H1 (cell line): Measurements from ENCODE around the gene EPSTI1. TPM values are rescaled to one million over a fixed set of nuclear protein-coding genes. Genes with fewer than 3 reads are reported as not detected.

Source experiments
- CTCF ChIA-PET: fragments of 300-600 bp; sonication (Branson Sonifier 250); formaldehyde crosslinking; loops from one replicate; lab custom pipeline; 2021; ENCODE audit not compliant: partially characterized antibody; lab: Charles Lee
- POLR2A ChIA-PET: fragments of 300-600 bp; sonication (Branson Sonifier 250); formaldehyde crosslinking; loops from one replicate; lab custom pipeline; 2021; ENCODE audit warnings: inconsistent platforms; ENCODE audit not compliant: partially characterized antibody; lab: Charles Lee
- DNase-seq, 2 experiments: peaks; one replicate each; pipeline versions ENCODE4 v3.0.0 to v3.0.0-alpha.2; 2010 to 2022; ENCODE audit warnings: low spot score in 2 of 2, low read depth in 1 of 2, mixed read lengths in 1 of 2
- FAIRE-seq: peaks from 2 replicates; lab custom pipeline; 2011; peaks lifted over from hg19 to GRCh38; lab: Jason Lieb, UNC
- H2AFZ ChIP-seq: 2 replicates; pipeline ENCODE4 v1.8.1; 2012; ENCODE audit warnings: low read length, inconsistent platforms
- H2AK5ac ChIP-seq: 2 replicates; pipeline ENCODE4 v1.6.1; 2013; ENCODE audit warnings: low read depth, low read length
- H2BK120ac ChIP-seq: replicated peaks from 2 replicates; pipeline ENCODE3; 2013; ENCODE audit warnings: low read depth, low read length, inconsistent platforms
- H2BK12ac ChIP-seq: 2 replicates; pipeline ENCODE4 v1.6.1; 2013; ENCODE audit warnings: low read depth, low read length
- H2BK15ac ChIP-seq: 2 replicates; pipeline ENCODE4 v1.6.1; 2013; ENCODE audit warnings: low read length
- H2BK20ac ChIP-seq: 2 replicates; pipeline ENCODE4 v1.6.1; 2013; ENCODE audit warnings: low read length
- H2BK5ac ChIP-seq: 2 replicates; pipeline ENCODE4 v1.6.1; 2013; ENCODE audit warnings: low read depth, low read length
- H3K14ac ChIP-seq: 2 replicates; pipeline ENCODE4 v1.6.1; 2013; ENCODE audit warnings: inconsistent platforms; ENCODE audit not compliant: insufficient read length
- H3K18ac ChIP-seq: 2 replicates; pipeline ENCODE4 v1.6.1; 2013; ENCODE audit warnings: low read length; ENCODE audit errors: extremely low read depth
- H3K23ac ChIP-seq: 2 replicates; pipeline ENCODE4 v1.6.1; 2013; ENCODE audit warnings: inconsistent platforms; ENCODE audit not compliant: insufficient read length
- H3K23me2 ChIP-seq: 2 replicates; pipeline ENCODE4 v1.6.1; 2013; ENCODE audit warnings: low read depth, low read length
- H3K27ac ChIP-seq: 2 replicates; pipeline ENCODE4 v1.6.1; 2011; ENCODE audit warnings: low read depth, low read length, inconsistent platforms
- H3K27me3 ChIP-seq, 4 experiments: replicated peaks in 1 of 4; 1 replicate in 1 of 4; 2 replicates in 3 of 4; pipeline versions ENCODE4 v1.6.1 to v1.8.1; 2011 to 2013; ENCODE audit warnings: low read length in 3 of 4, mild to moderate bottlenecking in 3 of 4, inconsistent platforms in 2 of 4, mixed read lengths in 2 of 4, moderate library complexity in 1 of 4; ENCODE audit not compliant: control insufficient read depth in 3 of 4, insufficient read depth in 3 of 4; ENCODE audit errors: extremely low read depth in 1 of 4
- H3K36me3 ChIP-seq, 4 experiments: 2 replicates each; pipeline versions ENCODE4 v1.6.1 to v1.8.1; 2011 to 2013; ENCODE audit warnings: mild to moderate bottlenecking in 4 of 4, low read length in 3 of 4, moderate library complexity in 2 of 4, control low read depth in 1 of 4, inconsistent platforms in 1 of 4; ENCODE audit not compliant: insufficient read depth in 4 of 4, control insufficient read depth in 2 of 4
- H3K4ac ChIP-seq: replicated peaks from 2 replicates; pipeline ENCODE3; 2013; ENCODE audit warnings: low read length, low read depth, mixed read lengths, inconsistent platforms; ENCODE audit not compliant: insufficient read length
- H3K4me1 ChIP-seq, 4 experiments: replicated peaks in 1 of 4; 1 replicate in 1 of 4; 2 replicates in 3 of 4; pipeline versions ENCODE4 v1.6.1 to v1.8.1; 2011 to 2013; ENCODE audit warnings: low read length in 3 of 4, inconsistent platforms in 2 of 4, mixed read lengths in 1 of 4; ENCODE audit not compliant: insufficient read depth in 4 of 4, control insufficient read depth in 3 of 4
- H3K4me2 ChIP-seq, 2 experiments: 2 replicates each; pipeline versions ENCODE4 v1.6.1 to v1.8.1; 2011 to 2013; ENCODE audit warnings: low read depth in 2 of 2, low read length in 2 of 2, control low read depth in 1 of 2, inconsistent platforms in 1 of 2, mild to moderate bottlenecking in 1 of 2; ENCODE audit not compliant: insufficient read depth in 1 of 2
- H3K4me3 ChIP-seq, 4 experiments: fragments of 200-600, 300-600 bp in 1 of 4; sonication (generic), shearing (Covaris generic), sonication (Bioruptor Twin) in 1 of 4; 2 replicates each; pipeline versions ENCODE4 v1.5.1 to v1.8.1; 2011 to 2016; ENCODE audit warnings: low read length in 4 of 4, low read depth in 3 of 4, control low read depth in 2 of 4, inconsistent platforms in 2 of 4, mild to moderate bottlenecking in 2 of 4, mixed read lengths in 1 of 4, moderate library complexity in 1 of 4; ENCODE audit not compliant: insufficient read depth in 2 of 4; ENCODE audit errors: extremely low read depth in 1 of 4
- H3K56ac ChIP-seq: replicated peaks from 2 replicates; pipeline ENCODE3; 2013; ENCODE audit warnings: low read depth, mild to moderate bottlenecking, mixed read lengths, low read length, inconsistent platforms; ENCODE audit not compliant: insufficient read length
- H3K79me1 ChIP-seq: 2 replicates; pipeline ENCODE4 v1.6.1; 2013; ENCODE audit warnings: low read depth, low read length, control low read depth
- H3K79me2 ChIP-seq, 2 experiments: 2 replicates each; pipeline versions ENCODE4 v1.6.1 to v1.8.1; 2012 to 2013; ENCODE audit warnings: low read length in 2 of 2, mild to moderate bottlenecking in 2 of 2, inconsistent platforms in 1 of 2; ENCODE audit not compliant: insufficient read depth in 2 of 2, control insufficient read depth in 1 of 2
- H3K9ac ChIP-seq, 4 experiments: replicated peaks in 1 of 4; 1 replicate in 1 of 4; 2 replicates in 3 of 4; pipeline versions ENCODE4 v1.6.1 to v1.8.1; 2011 to 2013; ENCODE audit warnings: low read depth in 3 of 4, low read length in 3 of 4, control low read depth in 2 of 4, mild to moderate bottlenecking in 2 of 4, moderate library complexity in 2 of 4, inconsistent platforms in 1 of 4; ENCODE audit errors: extremely low read depth in 1 of 4
- H3K9me3 ChIP-seq, 2 experiments: 2 replicates each; pipeline versions ENCODE4 v1.6.1 to v1.8.1; 2012 to 2013; ENCODE audit warnings: mild to moderate bottlenecking in 2 of 2, moderate library complexity in 2 of 2, control low read depth in 1 of 2, inconsistent platforms in 1 of 2, low read depth in 1 of 2, low read length in 1 of 2, mixed read lengths in 1 of 2; ENCODE audit not compliant: insufficient read depth in 2 of 2
- H4K20me1 ChIP-seq, 2 experiments: replicated peaks in 1 of 2; 2 replicates each; pipeline versions ENCODE3 to v1.8.1; 2011 to 2013; ENCODE audit warnings: inconsistent platforms in 2 of 2, low read length in 2 of 2, mild to moderate bottlenecking in 1 of 2; ENCODE audit not compliant: insufficient read depth in 2 of 2, control insufficient read depth in 1 of 2
- H4K5ac ChIP-seq: 2 replicates; pipeline ENCODE4 v1.6.1; 2013; ENCODE audit warnings: low read length, low read depth, mixed read lengths, inconsistent platforms; ENCODE audit not compliant: insufficient read length
- H4K8ac ChIP-seq: 2 replicates; pipeline ENCODE4 v1.8.0; 2013; ENCODE audit warnings: mild to moderate bottlenecking, moderate library complexity, low read length, inconsistent platforms; ENCODE audit not compliant: insufficient read depth; ENCODE audit errors: extremely low read depth
- H4K91ac ChIP-seq: replicated peaks from 2 replicates; pipeline ENCODE3; 2013; ENCODE audit warnings: low read length, mixed read lengths, inconsistent platforms; ENCODE audit not compliant: insufficient read length
- BRCA1 ChIP-seq: IDR thresholded peaks from 2 replicates; pipeline ENCODE4 v1.6.1; 2012; ENCODE audit warnings: low read depth, low read length, improper control_type of control experiment
- CREB1 ChIP-seq: IDR thresholded peaks from 2 replicates; pipeline ENCODE4 v1.6.1; 2012; ENCODE audit warnings: inconsistent platforms
- CTBP2 ChIP-seq: IDR thresholded peaks from 2 replicates; pipeline ENCODE4 v1.7.0; 2011; ENCODE audit warnings: borderline replicate concordance, mild to moderate bottlenecking, moderate library complexity, mixed read lengths, low read length; ENCODE audit not compliant: insufficient read depth, insufficient read length
- E2F6 ChIP-seq: IDR thresholded peaks from 2 replicates; pipeline ENCODE4 v1.6.1; 2012; ENCODE audit warnings: inconsistent platforms
- KDM4A ChIP-seq: IDR thresholded peaks from one replicate; pipeline ENCODE4 v1.7.1; 2012; ENCODE audit warnings: low read depth, mild to moderate bottlenecking, moderate library complexity, low read length, inconsistent platforms; ENCODE audit not compliant: severe bottlenecking
- RNF2 ChIP-seq: fragments of 200-900, 300-1000 bp; sonication (generic); IDR thresholded peaks from 2 replicates; pipeline ENCODE4 v1.7.1; 2016; ENCODE audit warnings: borderline replicate concordance, low read depth, mild to moderate bottlenecking, antibody characterized with exemption, low read length; ENCODE audit not compliant: poor library complexity, severe bottlenecking; ENCODE audit errors: missing control alignments
- TCF12 ChIP-seq: IDR thresholded peaks from 2 replicates; pipeline ENCODE4 v1.6.1; 2011; ENCODE audit warnings: low read depth, mild to moderate bottlenecking, low read length
- WGBS, 2 experiments: shearing (Covaris generic) in 1 of 2; methylation state at CpG; one replicate each; pipeline versions ENCODE4 v1.1.6 to v1.1.7; 2013 to 2015; ENCODE audit warnings: low lambda C conversion rate in 2 of 2, mixed read lengths in 2 of 2, inconsistent platforms in 1 of 2, low coverage in 1 of 2, missing lambda C conversion rate in 1 of 2; ENCODE audit not compliant: insufficient replicate concordance in 2 of 2, insufficient coverage in 1 of 2, insufficient read length in 1 of 2; ENCODE audit errors: extremely low coverage in 1 of 2, missing lambda C conversion rate in 1 of 2; 5-methylcytosine and 5-hydroxymethylcytosine counted together
- polyA plus RNA-seq, 7 experiments: library from polyadenylated mRNA; depleted of rRNA in 3 of 7; stranded (reverse) in 5 of 7; unstranded in 2 of 7; fragments of >200 nt in 5 of 7; fragments of 200-250 nt in 2 of 7; gene quantifications; 1 replicate in 5 of 7; 2 replicates in 1 of 7; 4 replicates in 1 of 7; pipeline versions ENCODE4 v1.2.1 to v1.2.3, GENCODE V29; 2011 to 2013; ENCODE audit warnings: missing spikeins in 2 of 7, mixed read lengths in 2 of 7
- total RNA-seq: library from RNA; stranded (reverse); fragmentation: NEBNext Ultra II Directional; extraction: Animal tissue kit (Norgen Biotek cat#: 25700); gene quantifications from 2 replicates; pipeline ENCODE4 v1.2.1, GENCODE V29; 2021

The EPSTI1 gene
- total and polyA plus RNA-seq, 2 of the 8 experiments (the other 6 are each of a cell fraction or from before 2014, with no cell fraction given): 0.23 to 0.37 TPM

- no peak overlapping the region for H3K4me2 ChIP-seq
- H3K23ac ChIP-seq: no peak overlapping the region
- ChIA-PET POLR2A (no interaction called here), CTCF (no interaction called here)
- H2BK12ac ChIP-seq: no peak overlapping the region
- H4K8ac ChIP-seq: no peak overlapping the region
- H3K27ac ChIP-seq: no peak overlapping the region
- no peak overlapping the region for H2BK5ac ChIP-seq
- no peak overlapping the region for H3K14ac ChIP-seq
- 0 out of 7 replicates have a peak, but pooled peaks cover 0 to 3% (median 0%) of the 10 kb centered on the region in 4 experiments for H3K4me1 ChIP-seq
- no peak overlapping the region for H3K18ac ChIP-seq
- H3K4me3 ChIP-seq: no peak overlapping the region
- no peak overlapping the region for H2BK15ac ChIP-seq
- FAIRE-seq: no peak
- no peak overlapping the region for H3K56ac ChIP-seq
- H2BK120ac ChIP-seq: no peak overlapping the region
- no peak overlapping the region for H2AK5ac ChIP-seq
- H3K4ac ChIP-seq: no peak overlapping the region
- H4K20me1 ChIP-seq: no peaks in the 10 kb centered on the region
- H3K27me3 ChIP-seq: no peaks in the 10 kb centered on the region
- no peaks in the 10 kb centered on the region for H3K9me3 ChIP-seq
- H4K5ac ChIP-seq: no peak overlapping the region
- peaks cover 0 to 8% of the 10 kb centered on the region in 2 experiments; a peak in 1 of 4 replicates for H3K79me2 ChIP-seq
- no peaks in the 10 kb centered on the region for H3K23me2 ChIP-seq
- no peak overlapping the region for H4K91ac ChIP-seq
- H2BK20ac ChIP-seq: no peak overlapping the region
- H2AFZ ChIP-seq: no peak overlapping the region
- no peak overlapping the region for H3K9ac ChIP-seq
- WGBS, 2 experiments: 83% methylated on average over 4 of the region's 4 CpGs; no CpG with 5 or more reads in 1 of the 2 experiments
- H3K79me1 ChIP-seq: peaks cover 3% of the 10 kb centered on the region; the same call in 1 of the 2 replicates
- DNase-seq: no peak
- no peaks in the 10 kb centered on the region for H3K36me3 ChIP-seq
- no peak for TF ChIP-seq BRCA1
- no peak for TF ChIP-seq KDM4A
- no peak for TF ChIP-seq RNF2
- no peak for TF ChIP-seq CREB1
- no peak for TF ChIP-seq TCF12
- no peak for TF ChIP-seq CTBP2
- no peak for TF ChIP-seq E2F6
Observed at GRCh38 chr13:43030548-43030947, 38.5 kb upstream of the EPSTI1 start.
